IPS-18a (cell line): ENCODE measurements around the gene ZNF658.
"Not testable (repeated sequence)": the region's sequence is repeated elsewhere in the genome, so short reads cannot be mapped to it uniquely, and the experiment has no call there.

ENCODE experiments used
- H3K27ac ChIP-seq: one replicate; pipeline ENCODE4 v1.5.1; 2013; ENCODE audit warnings: low read length
- H3K27me3 ChIP-seq: one replicate; pipeline ENCODE4 v1.6.1; 2013; ENCODE audit warnings: mild to moderate bottlenecking, low read length; ENCODE audit not compliant: control insufficient read depth, insufficient read depth
- H3K36me3 ChIP-seq: one replicate; pipeline ENCODE4 v1.6.1; 2013; ENCODE audit warnings: low read depth, low read length; ENCODE audit not compliant: control insufficient read depth
- H3K4me1 ChIP-seq: one replicate; pipeline ENCODE4 v1.6.1; 2013; ENCODE audit warnings: low read depth, low read length; ENCODE audit not compliant: control insufficient read depth
- H3K4me3 ChIP-seq: one replicate; pipeline ENCODE4 v1.5.1; 2013; ENCODE audit warnings: low read length
- H3K9ac ChIP-seq: one replicate; pipeline ENCODE4 v1.6.1; 2013; ENCODE audit warnings: mild to moderate bottlenecking, low read length, moderate library complexity
- H3K9me3 ChIP-seq: one replicate; pipeline ENCODE4 v1.6.1; 2013; ENCODE audit warnings: low read depth, low read length; ENCODE audit not compliant: control insufficient read depth

Gene ZNF658

DNA sequence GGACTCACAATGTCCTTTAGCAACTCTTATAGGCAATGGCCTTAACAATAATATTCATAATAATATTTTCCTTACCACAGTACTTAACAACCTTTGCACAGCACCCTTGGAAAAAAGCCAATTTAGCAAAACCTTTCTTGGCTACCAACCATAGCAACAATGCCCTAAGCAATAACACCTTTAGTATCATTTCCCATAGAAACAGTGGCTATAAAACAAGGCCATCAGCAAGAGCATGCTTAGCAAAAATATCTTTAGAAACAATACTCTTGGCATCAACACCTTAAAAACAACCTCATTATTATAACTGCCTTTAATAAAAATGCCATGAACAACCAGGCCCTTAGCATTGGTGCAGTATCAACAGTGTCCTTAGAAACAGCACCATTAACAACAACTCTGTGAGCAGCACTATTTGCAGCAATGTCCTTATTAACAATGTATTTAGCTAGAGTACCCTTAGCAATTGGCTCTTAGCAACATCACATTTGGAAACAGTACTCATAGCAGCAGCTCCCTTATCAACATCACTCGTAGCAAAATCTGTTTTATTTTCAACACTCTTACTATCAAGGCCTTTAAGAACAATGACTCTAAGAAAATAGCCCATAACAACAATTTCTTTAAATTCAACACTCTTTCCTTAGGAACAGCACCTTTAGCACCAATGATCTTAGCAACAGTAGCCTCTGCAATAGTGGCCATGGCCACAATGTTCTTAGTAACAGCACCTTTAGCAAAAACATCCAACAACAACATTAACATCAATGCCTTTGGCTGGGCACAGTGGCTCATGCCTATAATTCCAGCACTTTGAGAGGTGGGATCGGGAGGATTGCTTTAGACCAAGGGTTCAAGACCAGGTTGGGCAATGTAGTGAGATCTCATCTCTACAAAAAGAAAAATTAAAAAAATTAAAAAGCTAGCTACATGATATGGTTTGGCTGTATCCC, 39.6 kb downstream of the ZNF658 start:
- H3K27ac ChIP-seq, H3K9ac ChIP-seq, H3K4me3 ChIP-seq, H3K9me3 ChIP-seq, H3K27me3 ChIP-seq, H3K4me1 ChIP-seq, H3K36me3 ChIP-seq: not testable (repeated sequence)

DNA sequence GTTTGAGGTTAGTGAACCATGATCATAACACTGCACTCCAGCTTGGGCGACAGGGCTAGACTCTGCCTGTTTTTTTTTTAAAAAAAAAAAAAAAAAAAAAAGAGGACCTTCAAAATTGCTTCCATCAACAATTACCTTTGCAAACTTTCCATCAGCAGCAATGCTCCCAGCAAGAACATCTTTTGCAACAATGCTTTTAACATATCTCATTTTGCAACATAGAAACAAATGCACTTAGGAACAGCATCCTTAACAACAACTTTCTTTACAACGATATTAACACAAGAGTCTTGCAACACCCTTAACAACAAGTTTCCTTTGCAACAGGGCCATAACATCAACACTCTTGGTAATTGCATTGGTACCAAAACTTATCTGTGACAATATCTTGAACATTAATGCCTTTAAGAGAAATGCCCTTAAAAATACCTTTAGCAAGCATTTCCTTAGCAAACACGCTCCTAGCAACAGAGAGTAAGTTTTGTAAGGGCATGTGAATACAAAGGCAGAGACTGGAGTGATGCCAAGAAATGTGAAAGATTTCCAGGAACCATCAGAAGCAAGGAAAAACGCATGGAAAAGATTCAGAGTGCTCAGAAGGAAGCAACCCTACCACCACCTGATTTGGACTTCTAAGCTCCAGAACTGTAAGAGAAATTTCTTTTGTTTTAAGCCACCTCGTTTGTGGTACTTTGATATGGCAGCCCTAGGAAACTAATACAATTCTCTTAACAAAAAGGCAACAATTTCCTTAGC, 42.1 kb downstream of the ZNF658 start:
- H3K27me3 ChIP-seq, H3K9ac ChIP-seq, H3K4me3 ChIP-seq, H3K27ac ChIP-seq, H3K36me3 ChIP-seq, H3K9me3 ChIP-seq, H3K4me1 ChIP-seq: not testable (repeated sequence)

DNA sequence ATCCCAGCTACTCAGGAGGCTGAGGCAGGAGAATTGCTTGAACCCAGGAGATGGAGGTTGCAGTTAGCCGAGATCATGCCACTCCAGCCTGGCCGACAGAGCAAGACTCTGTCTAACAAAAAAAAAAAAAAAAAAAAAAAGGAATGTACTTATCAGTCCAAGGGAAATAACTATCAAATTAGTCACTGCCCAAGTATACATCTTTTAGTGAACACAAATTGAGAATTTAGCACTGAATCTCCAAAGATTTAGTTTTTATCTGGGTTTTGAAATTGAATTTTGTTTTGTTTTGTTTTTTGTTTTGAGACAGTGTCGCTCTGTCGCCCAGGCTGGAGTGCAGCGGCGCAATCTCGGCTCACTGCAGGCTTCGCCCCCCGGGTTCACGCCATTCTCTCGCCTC, 52.1 kb downstream of the ZNF658 start:
- H3K9ac ChIP-seq, H3K36me3 ChIP-seq, H3K4me3 ChIP-seq, H3K9me3 ChIP-seq, H3K4me1 ChIP-seq, H3K27ac ChIP-seq, H3K27me3 ChIP-seq: not testable (repeated sequence)
